T-helper 2 cell treated with Interferon-gamma antibody and Interleukin-4, amounts not matched to agents 5 μg/mL and 100 μg/mL, for 36 hours (primary cell): Measurements from ENCODE around the gene IFNA8.
"Not testable (repeated sequence)": the region's sequence is repeated elsewhere in the genome, so short reads cannot be mapped to it uniquely, and the experiment has no call there.

Experiments used
- DNase-seq: peaks from one replicate; pipeline ENCODE4 v3.0.0; 2021; ENCODE audit warnings: low spot score
- H3K27ac Mint-ChIP-seq: one replicate; pipeline ENCODE4 v1.8.0; 2021; ENCODE audit warnings: mild to moderate bottlenecking, mixed read lengths
- H3K27me3 Mint-ChIP-seq: one replicate; pipeline ENCODE4 v1.8.0; 2021; ENCODE audit warnings: low read depth, mixed read lengths
- H3K36me3 Mint-ChIP-seq: one replicate; pipeline ENCODE4 v1.8.0; 2021; ENCODE audit warnings: low read depth, mixed read lengths
- H3K4me1 Mint-ChIP-seq: one replicate; pipeline ENCODE4 v1.8.0; 2021; ENCODE audit warnings: low read depth, mixed read lengths
- H3K4me3 Mint-ChIP-seq: one replicate; pipeline ENCODE4 v1.8.0; 2022; ENCODE audit warnings: mild to moderate bottlenecking, moderate library complexity, mixed read lengths
- H3K9me3 Mint-ChIP-seq: one replicate; pipeline ENCODE4 v1.8.0; 2021; ENCODE audit warnings: mixed read lengths

The IFNA8 gene

DNA sequence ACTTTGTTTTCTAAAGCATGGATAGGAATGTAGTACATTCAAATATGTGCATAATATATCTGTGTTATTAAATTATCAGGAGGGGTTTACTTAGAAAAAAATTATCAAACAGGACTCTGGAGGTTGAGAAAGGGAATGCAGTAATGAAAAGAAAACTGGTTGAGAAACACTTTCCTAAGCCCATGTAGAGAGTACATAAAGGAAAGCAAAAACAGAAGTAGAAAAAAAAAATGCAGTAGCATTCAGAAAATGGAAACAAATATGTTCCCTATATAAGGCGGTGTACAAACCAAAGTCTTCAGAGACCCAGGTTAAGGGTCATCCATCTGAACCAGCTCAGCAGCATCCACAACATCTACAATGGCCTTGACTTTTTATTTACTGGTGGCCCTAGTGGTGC is at the start of gene IFNA8:
Gene IFNA8, plus strand, starts transcription at position 301 of the 400 bp plus-strand sequence. Its CDS starts 60 bp downstream, at position 361.
- DNase-seq, result no peak
- H3K27ac Mint-ChIP-seq, result no peak within 1 kb of the TSS
- no peak within 1 kb of the TSS for H3K4me3 Mint-ChIP-seq
- no peaks in the 10 kb centered on the region for H3K36me3 Mint-ChIP-seq
- peaks cover 55% of the 10 kb centered on the region for H3K27me3 Mint-ChIP-seq
- H3K9me3 Mint-ChIP-seq, result no peaks in the 10 kb centered on the region
- no peaks in the 10 kb centered on the region for H3K4me1 Mint-ChIP-seq

DNA sequence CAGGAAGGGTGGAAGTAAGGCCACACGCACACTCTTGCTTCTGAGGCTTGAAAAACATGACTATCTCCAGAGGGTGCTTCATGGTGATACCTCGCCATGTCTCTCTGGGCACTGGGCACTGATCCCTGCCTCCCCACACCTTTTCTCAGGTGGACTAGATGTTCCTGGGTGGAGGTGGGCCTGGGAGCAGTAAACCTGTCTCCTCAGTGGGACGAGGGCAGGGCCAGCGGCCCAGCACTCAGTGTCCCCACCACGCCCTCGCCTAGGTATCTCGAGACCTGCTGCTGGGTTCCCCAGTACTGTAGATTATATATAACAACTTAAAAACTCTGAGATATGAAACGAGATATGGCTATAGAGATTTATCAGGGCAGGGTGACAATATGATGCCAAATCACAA is 46.6 kb upstream of the IFNA8 start:
- DNase-seq, result no peak
- H3K4me3 Mint-ChIP-seq, result no peak overlapping the region
- peaks cover 1% of the 10 kb centered on the region for H3K36me3 Mint-ChIP-seq
- H3K9me3 Mint-ChIP-seq, result peaks cover 3% of the 10 kb centered on the region
- H3K4me1 Mint-ChIP-seq, result peaks cover 12% of the 10 kb centered on the region
- H3K27ac Mint-ChIP-seq, result no peak overlapping the region
- H3K27me3 Mint-ChIP-seq, result peaks cover 17% of the 10 kb centered on the region

DNA sequence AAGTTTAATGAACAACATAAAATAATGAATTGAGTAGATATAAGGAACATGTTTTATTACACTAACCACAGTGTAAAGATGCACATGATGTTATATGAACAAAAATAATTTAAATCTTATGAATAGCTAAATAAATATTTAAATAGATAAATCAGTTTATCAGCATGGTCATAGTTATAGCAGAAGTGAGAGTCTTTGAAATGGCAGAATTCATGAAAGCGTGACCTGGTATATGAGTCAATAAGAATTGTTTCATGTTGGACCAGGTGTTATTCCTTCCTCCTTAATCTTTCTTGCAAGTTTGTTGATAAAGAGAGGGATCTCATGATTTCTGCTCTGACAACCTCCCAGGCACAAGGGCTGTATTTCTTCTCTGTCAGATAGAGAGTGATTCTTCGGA is 41.7 kb upstream of the IFNA8 start:
- not testable (repeated sequence) for DNase-seq, H3K27ac Mint-ChIP-seq, H3K9me3 Mint-ChIP-seq, H3K4me3 Mint-ChIP-seq, H3K36me3 Mint-ChIP-seq, H3K4me1 Mint-ChIP-seq
- H3K27me3 Mint-ChIP-seq, result peaks cover 44% of the 10 kb centered on the region

DNA sequence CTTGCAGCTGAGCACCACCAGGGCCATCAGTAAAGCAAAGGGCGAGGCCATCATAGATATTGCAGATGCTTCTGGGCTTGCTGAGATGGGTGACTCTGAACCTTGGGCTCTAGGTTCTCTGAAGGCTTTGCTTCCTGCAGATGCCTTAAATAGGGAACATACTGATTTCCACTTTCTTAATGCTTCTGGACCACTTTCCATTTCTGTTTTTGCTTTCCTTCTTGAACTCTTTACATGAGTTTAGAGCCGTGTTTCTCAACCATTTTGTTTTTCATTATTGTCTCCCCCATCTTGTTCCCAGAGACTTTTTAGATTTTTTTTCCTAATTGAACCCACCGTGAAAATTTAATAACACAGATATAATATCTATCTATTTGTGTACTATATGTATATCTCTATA is 41.0 kb upstream of the IFNA8 start, which contains the start of gene IFNA13:
Gene IFNA13, minus strand, starts transcription at position 101 of the 400 bp plus-strand sequence. Its CDS starts 47 bp downstream, at position 54.
- H3K4me3 Mint-ChIP-seq, result no peak within 1 kb of the TSS
- no peaks in the 10 kb centered on the region for H3K9me3 Mint-ChIP-seq
- no peak for DNase-seq
- H3K36me3 Mint-ChIP-seq, result no peaks in the 10 kb centered on the region
- H3K4me1 Mint-ChIP-seq, result no peaks in the 10 kb centered on the region
- H3K27ac Mint-ChIP-seq, result no peak within 1 kb of the TSS
- H3K27me3 Mint-ChIP-seq, result peaks cover 44% of the 10 kb centered on the region

DNA sequence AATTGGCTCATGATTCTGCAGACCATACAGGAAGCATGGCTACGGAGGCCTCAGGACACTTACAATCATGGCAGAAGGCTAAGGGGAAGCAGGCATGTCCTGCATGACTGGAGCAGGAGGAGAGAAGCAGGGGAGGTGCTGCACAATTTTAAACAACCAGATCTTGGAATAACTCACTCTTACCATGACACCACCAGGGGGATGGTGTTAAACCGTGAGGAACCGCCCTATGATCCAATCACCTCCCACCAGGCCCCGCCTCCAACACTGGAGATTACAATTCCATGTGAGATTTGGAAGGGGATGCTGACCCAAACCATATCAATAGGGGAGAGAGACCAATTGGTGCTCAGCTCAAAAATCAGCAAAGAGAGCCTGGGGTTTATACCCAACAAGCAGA is 37.5 kb upstream of the IFNA8 start:
- not testable (repeated sequence) for DNase-seq, H3K4me1 Mint-ChIP-seq, H3K36me3 Mint-ChIP-seq, H3K27ac Mint-ChIP-seq, H3K4me3 Mint-ChIP-seq, H3K9me3 Mint-ChIP-seq
- H3K27me3 Mint-ChIP-seq, result peaks cover 38% of the 10 kb centered on the region

DNA sequence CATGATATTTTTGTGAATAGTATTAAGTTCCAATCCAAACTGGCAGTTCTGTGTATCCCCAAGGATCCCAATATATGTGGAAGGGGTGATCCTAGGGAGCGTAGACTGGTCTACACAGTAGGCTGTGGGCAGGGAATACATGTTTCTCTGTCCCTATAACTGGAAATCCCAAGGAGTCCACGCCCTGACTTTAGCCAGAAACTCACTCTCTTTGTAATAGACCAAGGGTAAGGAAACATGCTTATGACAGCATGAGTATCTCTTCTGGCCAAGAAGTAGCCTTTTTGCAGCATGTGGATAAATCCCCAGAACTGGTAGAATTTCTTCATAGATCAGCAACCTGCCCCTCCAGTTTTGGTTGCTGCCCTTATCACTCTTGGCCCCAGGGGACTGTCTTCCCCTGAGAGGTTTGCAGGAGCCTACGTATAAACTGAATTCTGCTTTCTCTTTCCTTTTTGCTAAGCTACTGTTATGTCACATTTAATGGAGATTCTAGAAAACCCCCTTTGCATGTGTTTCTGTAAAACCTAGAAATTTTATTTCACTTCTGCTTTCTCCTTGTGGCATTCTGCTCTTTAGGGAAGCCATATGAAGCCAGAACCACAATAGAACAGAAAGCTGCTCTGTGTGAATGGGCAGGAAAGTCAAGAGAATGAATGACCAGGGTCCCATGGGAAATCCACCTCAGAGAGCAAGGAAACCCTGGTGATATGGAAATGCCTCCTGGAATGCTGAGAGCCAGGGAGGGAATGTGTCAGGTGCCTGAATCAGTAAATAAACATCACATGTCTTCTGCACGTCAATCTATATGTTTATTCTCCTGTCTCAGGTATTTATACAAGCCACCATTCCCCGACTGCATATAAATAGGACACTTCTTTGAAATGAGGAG is 27.2 kb upstream of the IFNA8 start:
- Mint-ChIP-seq H3K27ac (no peak overlapping the region), H3K4me3 (peak overlapping the region; percentile 32), H3K4me1 (peaks cover 21% of the 10 kb centered on the region), H3K27me3 (peaks cover 63% of the 10 kb centered on the region), H3K9me3 (no peaks in the 10 kb centered on the region), H3K36me3 (no peaks in the 10 kb centered on the region)
- no peak for DNase-seq

DNA sequence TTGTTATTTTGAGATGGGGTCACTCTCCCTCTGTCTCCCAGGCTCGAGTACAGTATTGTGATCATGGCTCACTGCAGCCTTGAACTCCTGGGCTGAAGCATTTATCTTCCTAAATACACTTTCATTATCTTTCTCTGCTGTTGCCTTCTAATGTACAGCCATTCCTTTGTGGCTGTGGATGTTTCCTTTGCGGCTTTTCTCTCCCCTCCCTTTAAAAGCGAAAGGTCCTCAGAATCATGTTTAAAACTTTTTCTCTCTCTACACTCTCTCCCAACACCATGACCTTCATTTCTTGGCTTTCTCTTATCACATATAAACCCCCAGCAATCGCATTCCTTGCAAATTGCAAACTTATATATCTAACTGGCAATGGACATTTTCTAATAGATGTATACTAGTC is 25.3 kb upstream of the IFNA8 start:
- Mint-ChIP-seq H3K27me3 (peaks cover 66% of the 10 kb centered on the region), H3K4me3 (peak overlapping the region; percentile 3), H3K36me3 (no peaks in the 10 kb centered on the region), H3K9me3 (no peaks in the 10 kb centered on the region), H3K4me1 (peaks cover 20% of the 10 kb centered on the region), H3K27ac (no peak overlapping the region)
- no peak for DNase-seq

DNA sequence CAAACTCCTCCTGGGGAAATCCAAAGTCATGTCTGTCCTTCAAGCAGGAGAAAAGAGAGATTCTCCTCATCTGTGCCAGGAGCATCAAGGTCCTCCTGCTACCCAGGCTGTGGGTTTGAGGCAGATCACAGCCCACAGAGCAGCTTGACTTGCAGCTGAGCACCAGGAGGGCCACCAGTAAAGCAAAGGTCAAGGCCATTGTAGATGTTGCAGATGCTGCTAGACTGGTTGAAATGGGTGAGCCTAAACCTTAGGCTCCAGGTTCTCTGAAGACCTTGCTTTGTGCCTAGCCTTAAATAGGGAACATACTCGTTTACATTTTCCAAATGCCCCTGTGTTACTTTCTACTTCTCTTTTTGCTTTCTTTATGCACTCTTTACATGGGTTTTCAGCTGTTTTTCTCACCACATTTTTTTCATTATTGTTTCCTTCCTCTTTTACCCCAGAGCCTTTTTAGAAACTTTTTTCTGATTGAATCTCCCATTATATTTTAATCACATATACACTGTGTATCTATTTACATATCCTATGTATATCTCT is 23.7 kb upstream of the IFNA8 start, which contains the start of gene IFNA2:
Gene IFNA2, minus strand, starts transcription at position 268 of the 540 bp plus-strand sequence. Its CDS starts 69 bp downstream, at position 199.
- DNase-seq, result no peak
- Mint-ChIP-seq H3K27me3 (peaks cover 62% of the 10 kb centered on the region), H3K36me3 (no peaks in the 10 kb centered on the region), H3K4me3 (no peak within 1 kb of the TSS), H3K9me3 (no peaks in the 10 kb centered on the region), H3K27ac (no peak within 1 kb of the TSS), H3K4me1 (peaks cover 17% of the 10 kb centered on the region)

DNA sequence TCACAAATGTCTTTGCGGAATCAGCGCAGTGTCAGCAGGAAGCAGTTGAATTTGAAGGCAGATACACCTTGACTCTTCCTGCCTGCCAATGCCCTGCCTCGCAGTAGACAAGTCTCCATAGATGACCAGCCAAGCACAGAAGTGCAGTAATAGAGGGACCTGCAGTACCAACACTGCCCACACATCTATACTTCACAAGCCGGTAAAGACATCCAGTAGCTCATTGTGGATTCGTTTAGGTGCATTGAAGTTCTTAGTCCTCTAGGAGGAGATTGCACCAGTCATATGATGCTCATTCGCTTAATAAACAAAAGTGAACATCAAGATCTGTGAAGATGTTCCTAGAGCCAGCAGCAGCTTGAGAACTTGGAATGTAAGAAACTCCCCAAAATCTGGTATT is 16.6 kb upstream of the IFNA8 start:
- H3K4me1 Mint-ChIP-seq, result peaks cover 5% of the 10 kb centered on the region
- no peaks in the 10 kb centered on the region for H3K36me3 Mint-ChIP-seq
- H3K4me3 Mint-ChIP-seq, result no peak overlapping the region
- H3K9me3 Mint-ChIP-seq, result no peaks in the 10 kb centered on the region
- DNase-seq, result no peak
- peaks cover 68% of the 10 kb centered on the region for H3K27me3 Mint-ChIP-seq
- H3K27ac Mint-ChIP-seq, result no peak overlapping the region

DNA sequence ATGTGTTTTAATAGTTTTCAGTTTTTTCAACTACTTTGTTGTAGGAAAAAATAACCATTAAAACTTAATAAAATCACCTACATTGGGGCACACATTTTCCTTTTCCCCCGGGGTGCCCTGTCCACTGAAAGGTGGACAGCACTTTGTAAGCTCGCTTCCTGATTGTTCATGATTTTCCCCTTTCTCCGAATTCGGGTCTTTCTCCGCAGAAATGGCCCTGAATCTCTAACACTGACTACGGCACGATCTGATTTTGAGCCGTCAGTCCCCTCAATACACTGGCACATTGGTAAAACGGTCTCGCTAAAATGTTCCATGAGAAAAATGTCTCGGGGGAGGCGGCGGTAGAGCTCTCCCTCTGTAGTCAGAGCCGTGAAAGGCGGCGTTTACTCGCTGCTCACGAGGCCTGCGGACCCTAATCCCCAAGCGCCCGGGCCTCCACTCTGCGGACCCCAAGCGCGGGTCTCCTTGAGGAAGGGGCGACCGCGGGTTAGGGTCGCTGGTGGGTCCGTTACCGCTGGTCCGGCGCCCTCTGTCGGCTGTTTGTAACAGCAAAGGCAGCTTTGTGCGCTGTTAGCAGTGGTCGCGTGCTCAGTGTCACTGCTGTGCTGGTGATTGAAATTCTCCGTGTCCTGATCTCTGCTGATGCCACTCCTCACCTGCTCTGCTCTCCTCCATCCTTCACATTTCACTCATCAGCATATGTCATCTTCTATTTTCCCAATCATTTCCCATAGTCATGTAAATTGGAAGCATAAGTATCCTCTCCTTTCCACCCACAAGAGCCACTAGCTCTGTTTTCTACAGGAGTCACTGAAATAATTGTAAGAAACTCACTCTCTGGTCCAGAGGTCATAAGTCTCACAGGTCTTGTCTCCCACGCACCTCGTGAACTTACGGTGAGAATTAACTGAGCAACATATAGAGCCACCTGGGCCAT is 12.9 kb upstream of the IFNA8 start:
- Mint-ChIP-seq H3K27ac (no peak overlapping the region), H3K4me1 (peaks cover 5% of the 10 kb centered on the region), H3K4me3 (peak overlapping the region; percentile 79), H3K27me3 (peaks cover 70% of the 10 kb centered on the region), H3K36me3 (no peaks in the 10 kb centered on the region), H3K9me3 (no peaks in the 10 kb centered on the region)
- DNase-seq, result peak; percentile 39

DNA sequence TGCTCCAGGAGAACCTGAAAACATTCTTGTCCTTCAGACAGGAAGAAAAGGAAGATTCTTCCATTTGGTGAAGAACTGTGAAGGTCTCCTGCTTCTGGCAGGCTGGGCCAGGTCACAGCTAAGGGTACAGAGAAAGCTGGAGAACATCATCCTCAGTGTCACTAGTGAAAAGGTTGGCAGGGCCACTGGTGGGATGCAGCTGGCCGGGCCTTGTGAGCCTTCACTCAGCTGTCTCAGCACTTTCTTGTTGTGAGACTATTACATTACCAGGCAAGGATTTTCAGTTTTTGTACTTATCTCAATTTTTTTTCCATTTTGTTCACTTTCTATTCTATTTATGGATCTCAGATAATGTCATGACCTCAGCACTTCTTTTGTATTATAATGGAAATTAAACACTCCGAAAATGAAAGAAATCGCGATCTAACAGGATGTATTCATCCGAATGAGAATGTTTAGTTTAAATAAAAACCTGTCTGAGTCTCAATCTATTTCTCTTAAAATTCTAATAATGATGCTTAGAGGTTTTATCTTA is 9.9 kb upstream of the IFNA8 start:
- Mint-ChIP-seq H3K4me3 (no peak overlapping the region), H3K27me3 (peaks cover 72% of the 10 kb centered on the region), H3K27ac (no peak overlapping the region), H3K36me3 (no peaks in the 10 kb centered on the region), H3K9me3 (no peaks in the 10 kb centered on the region), H3K4me1 (peaks cover 9% of the 10 kb centered on the region)
- DNase-seq, result no peak

DNA sequence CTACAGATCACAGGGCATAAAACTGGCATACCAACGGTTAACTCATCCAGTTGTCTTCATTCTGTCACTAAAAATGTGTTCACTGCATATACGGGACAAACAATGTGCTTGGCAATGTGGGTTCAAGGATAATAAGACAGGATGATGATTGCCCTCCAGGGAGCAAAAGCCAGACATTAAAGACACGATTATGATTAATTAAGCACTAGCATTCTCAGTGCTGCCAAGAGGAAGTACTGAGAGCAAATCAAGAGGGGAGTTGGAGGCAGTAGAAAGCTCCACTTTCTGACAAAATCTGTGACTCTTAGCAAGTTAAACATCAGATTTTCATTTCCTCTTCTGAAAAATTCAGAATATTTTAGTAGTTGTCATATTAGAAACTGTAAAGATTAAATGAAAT is 9.0 kb upstream of the IFNA8 start:
- Mint-ChIP-seq H3K4me1 (peaks cover 9% of the 10 kb centered on the region), H3K27ac (no peak overlapping the region), H3K4me3 (no peak overlapping the region), H3K27me3 (peaks cover 78% of the 10 kb centered on the region), H3K36me3 (no peaks in the 10 kb centered on the region), H3K9me3 (no peaks in the 10 kb centered on the region)
- no peak for DNase-seq

DNA sequence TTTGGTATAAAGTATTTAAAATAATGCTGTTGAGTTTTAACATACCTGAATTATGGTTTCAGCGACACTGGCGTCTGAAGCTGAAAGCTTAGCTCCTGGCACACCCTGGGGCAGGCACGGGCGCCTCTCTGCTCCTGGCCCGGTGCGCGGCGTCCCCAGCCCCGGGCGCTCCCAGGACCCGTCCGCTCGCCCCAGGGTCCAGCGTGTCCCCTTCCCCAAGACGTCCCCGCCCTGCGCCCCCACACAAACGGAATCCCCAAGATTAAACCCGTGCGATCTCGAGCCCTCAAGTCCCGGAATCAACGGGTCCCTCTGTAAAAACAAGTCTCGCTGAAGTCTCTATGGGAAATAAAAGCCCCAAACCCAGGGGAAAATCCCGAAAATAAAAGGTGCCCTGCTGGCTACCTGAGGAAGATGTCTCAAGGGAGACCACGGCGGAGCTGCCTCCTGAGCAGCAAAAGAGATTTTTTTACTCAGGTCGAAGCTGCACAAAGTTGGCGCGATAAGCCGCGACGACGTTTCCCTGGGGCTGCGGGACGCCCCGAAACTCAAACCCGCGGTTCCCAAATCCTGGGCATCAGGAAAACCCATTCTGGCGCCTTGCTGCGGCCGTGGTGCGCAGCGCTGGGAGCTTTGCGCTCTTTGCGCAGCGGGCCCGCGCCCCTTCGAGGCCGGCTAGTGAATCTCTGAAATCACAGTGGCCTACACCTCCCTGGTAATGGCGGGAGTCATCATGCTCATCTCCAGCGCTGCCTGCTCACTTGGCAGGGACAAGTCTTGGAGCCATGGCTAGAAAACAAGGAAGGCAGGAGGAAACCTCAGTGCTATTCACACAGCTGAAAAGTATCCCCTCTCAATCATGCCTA is 6.3 kb upstream of the IFNA8 start:
- H3K4me3 Mint-ChIP-seq, result peak overlapping the region; percentile 69
- H3K9me3 Mint-ChIP-seq, result no peaks in the 10 kb centered on the region
- no peak for DNase-seq
- H3K27ac Mint-ChIP-seq, result no peak overlapping the region
- H3K27me3 Mint-ChIP-seq, result peaks cover 83% of the 10 kb centered on the region
- peaks cover 4% of the 10 kb centered on the region for H3K4me1 Mint-ChIP-seq
- H3K36me3 Mint-ChIP-seq, result no peaks in the 10 kb centered on the region
